Central memory CD8-positive, alpha-beta T cell (primary cell): ENCODE results near the gene DEDD2.

Experiments
- ATAC-seq: fragments of 150-1000 bp; cut with Tn5 transposase; replicated peaks from 2 replicates; pipeline ENCODE4 v1.10.0; 2022; ENCODE audit warnings: mild to moderate bottlenecking, moderate FRiP score, moderate number of reproducible peaks; ENCODE audit not compliant: poor library complexity, severe bottlenecking; ENCODE audit errors: extremely low read depth
- DNase-seq, 2 donors: peaks; one replicate each; pipeline ENCODE4 v3.0.0; 2021; ENCODE audit warnings: low spot score in 2 of 2
- H3K27ac Mint-ChIP-seq: one replicate; pipeline ENCODE4 v1.8.0; 2022; ENCODE audit warnings: low read depth, mild to moderate bottlenecking, moderate library complexity, mixed read lengths
- H3K27me3 Mint-ChIP-seq: one replicate; pipeline ENCODE4 v1.8.0; 2022; ENCODE audit warnings: mixed read lengths
- H3K36me3 Mint-ChIP-seq: one replicate; pipeline ENCODE4 v1.8.0; 2022; ENCODE audit warnings: mild to moderate bottlenecking, moderate library complexity, mixed read lengths; ENCODE audit not compliant: insufficient read depth
- H3K4me1 Mint-ChIP-seq: one replicate; pipeline ENCODE4 v1.8.0; 2022; ENCODE audit warnings: mixed read lengths
- H3K4me3 Mint-ChIP-seq: one replicate; pipeline ENCODE4 v1.8.0; 2022; ENCODE audit warnings: mild to moderate bottlenecking, moderate library complexity, mixed read lengths
- H3K9me3 Mint-ChIP-seq: one replicate; pipeline ENCODE4 v1.8.0; 2022; ENCODE audit warnings: mixed read lengths

DEDD2 gene

GRCh38 chr19:42196011-42197001, 21.2 kb downstream of the DEDD2 start:
- Mint-ChIP-seq H3K27ac (peak overlapping the region; percentile 65), H3K27me3 (no peaks in the 10 kb centered on the region), H3K4me3 (no peak overlapping the region), H3K4me1 (peaks cover 71% of the 10 kb centered on the region), H3K9me3 (no peaks in the 10 kb centered on the region), H3K36me3 (peaks cover 31% of the 10 kb centered on the region)
- no peak for ATAC-seq
- no peak for DNase-seq

DNA sequence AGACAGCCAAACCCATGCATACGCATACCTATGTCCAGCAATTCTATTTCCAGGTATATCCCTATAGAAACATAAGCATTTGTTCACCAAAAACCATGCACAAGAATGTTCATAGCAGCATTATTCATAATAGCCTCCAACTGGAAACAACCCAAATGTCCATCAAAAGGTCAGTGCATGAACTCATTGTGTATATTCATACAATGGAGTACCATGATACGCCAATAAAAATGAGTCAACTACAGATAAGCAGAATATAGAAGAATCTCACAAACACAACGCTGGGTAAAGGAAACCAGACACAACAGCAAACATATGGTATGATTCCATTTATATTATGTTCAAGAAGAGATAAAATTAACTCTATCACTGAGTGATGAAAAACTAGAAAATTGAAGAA, 23.8 kb downstream of the DEDD2 start:
- no peaks in the 10 kb centered on the region for H3K9me3 Mint-ChIP-seq
- DNase-seq (no peak), ATAC-seq (no peak)
- no peak overlapping the region for H3K4me3 Mint-ChIP-seq
- no peaks in the 10 kb centered on the region for H3K27me3 Mint-ChIP-seq
- peaks cover 21% of the 10 kb centered on the region for H3K36me3 Mint-ChIP-seq
- peaks cover 67% of the 10 kb centered on the region for H3K4me1 Mint-ChIP-seq
- H3K27ac Mint-ChIP-seq = peak overlapping the region; percentile 82

DNA sequence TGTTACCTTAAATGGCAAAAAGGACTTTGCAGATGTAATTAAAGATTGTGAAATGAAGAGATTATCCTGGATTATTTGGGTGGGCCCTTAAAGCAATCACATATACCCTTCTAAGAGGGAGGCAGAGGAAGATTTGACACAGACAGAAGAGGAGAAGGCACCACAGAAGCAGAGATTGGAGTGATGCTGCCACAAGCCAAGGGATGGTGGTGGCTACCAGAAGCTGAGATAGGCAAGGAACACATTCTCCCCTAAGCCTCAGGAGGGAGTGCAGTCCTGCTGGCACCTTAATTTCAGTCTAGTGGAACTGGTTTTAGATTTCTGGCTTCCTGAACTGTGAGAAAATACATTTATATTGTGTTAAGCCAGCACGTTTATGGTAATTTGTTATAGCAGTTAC, 24.2 kb downstream of the DEDD2 start:
- no peaks in the 10 kb centered on the region for H3K27me3 Mint-ChIP-seq
- DNase-seq (no peak), ATAC-seq (no peak)
- H3K4me1 Mint-ChIP-seq = peaks cover 63% of the 10 kb centered on the region
- H3K9me3 Mint-ChIP-seq = no peaks in the 10 kb centered on the region
- no peak overlapping the region for H3K4me3 Mint-ChIP-seq
- peaks cover 19% of the 10 kb centered on the region for H3K36me3 Mint-ChIP-seq
- no peak overlapping the region for H3K27ac Mint-ChIP-seq

DNA sequence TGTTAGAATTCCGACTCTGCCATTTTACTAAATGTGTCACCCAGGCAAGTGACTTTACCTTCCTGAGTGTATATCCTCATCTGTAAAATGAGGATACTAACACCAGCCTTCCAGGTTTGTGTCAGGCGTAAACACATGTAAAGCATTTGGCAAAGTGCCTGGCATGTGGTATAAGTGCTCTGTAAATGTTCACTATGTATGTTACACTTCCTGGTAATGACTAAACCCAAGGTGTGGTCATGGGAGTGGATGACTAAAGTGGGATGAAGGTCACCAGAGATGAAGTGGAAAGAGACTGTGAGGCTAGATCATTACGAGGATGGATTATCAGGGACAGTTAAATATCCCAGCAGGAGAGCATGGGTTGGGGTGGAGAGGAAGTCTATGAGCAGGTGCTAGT, 25.6 kb downstream of the DEDD2 start:
- Mint-ChIP-seq H3K27me3 (no peaks in the 10 kb centered on the region), H3K36me3 (peaks cover 9% of the 10 kb centered on the region), H3K4me1 (peaks cover 55% of the 10 kb centered on the region), H3K4me3 (peak overlapping the region; percentile 6), H3K27ac (no peak overlapping the region), H3K9me3 (no peaks in the 10 kb centered on the region)
- DNase-seq (no peak), ATAC-seq (no peak)

DNA sequence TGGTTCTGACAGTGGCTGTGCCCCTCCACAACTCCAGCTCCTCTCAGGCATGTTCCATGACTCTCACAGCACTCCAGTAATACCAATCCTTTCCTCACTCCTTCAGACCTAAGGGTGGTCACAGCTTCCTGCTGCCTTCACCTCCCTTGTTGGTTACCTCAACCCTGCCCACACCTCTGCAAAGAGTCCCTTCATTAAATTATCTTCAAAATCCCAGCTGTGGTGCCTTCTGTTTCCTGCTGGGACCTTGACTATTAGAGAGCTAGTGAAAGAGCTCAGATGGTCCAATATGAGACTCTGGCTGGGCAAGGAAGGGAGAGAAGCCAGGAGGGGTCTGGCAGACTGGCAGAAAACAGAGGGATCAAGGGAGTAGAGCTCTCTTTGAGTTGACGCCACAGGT, 26.1 kb downstream of the DEDD2 start:
- ATAC-seq (no peak), DNase-seq (no peak)
- H3K27ac Mint-ChIP-seq = peak overlapping the region; percentile 8
- H3K4me3 Mint-ChIP-seq = no peak overlapping the region
- H3K4me1 Mint-ChIP-seq = peaks cover 56% of the 10 kb centered on the region
- no peaks in the 10 kb centered on the region for H3K27me3 Mint-ChIP-seq
- peaks cover 6% of the 10 kb centered on the region for H3K36me3 Mint-ChIP-seq
- no peaks in the 10 kb centered on the region for H3K9me3 Mint-ChIP-seq

- Mint-ChIP-seq H3K36me3 (peaks cover 4% of the 10 kb centered on the region), H3K4me3 (no peak overlapping the region), H3K9me3 (no peaks in the 10 kb centered on the region), H3K27ac (no peak overlapping the region), H3K4me1 (peaks cover 68% of the 10 kb centered on the region), H3K27me3 (no peaks in the 10 kb centered on the region)
- ATAC-seq (no peak), DNase-seq (no peak)
Measured at GRCh38 chr19:42189133-42189532, 28.3 kb downstream of the DEDD2 start.

DNA sequence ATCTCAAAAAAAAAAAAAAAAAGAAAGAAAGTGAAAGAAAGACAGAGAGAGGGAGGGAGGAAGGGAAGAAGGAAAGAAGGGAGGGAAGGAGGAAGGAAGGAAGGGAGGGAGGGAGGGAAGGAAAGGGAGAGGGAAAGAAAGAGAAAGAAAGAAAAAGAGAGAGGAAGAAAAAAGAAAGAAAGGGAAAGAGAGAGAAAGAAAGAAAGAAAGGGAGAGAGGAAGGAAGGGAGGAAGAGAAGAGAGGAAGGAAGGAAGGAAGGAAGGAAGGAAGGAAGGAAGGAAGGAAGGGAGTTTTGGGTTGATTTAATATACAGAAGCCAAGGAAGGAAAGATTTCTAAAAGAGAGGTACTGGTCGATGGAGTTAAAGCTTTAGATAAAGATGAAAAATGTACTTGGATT, 28.8 kb downstream of the DEDD2 start:
- Mint-ChIP-seq H3K27ac (no peak overlapping the region), H3K4me3 (no peak overlapping the region), H3K36me3 (peaks cover 4% of the 10 kb centered on the region), H3K4me1 (peaks cover 66% of the 10 kb centered on the region), H3K27me3 (no peaks in the 10 kb centered on the region), H3K9me3 (no peaks in the 10 kb centered on the region)
- DNase-seq (no peak), ATAC-seq (no peak)

- Mint-ChIP-seq H3K36me3 (peaks cover 5% of the 10 kb centered on the region), H3K27ac (peak overlapping the region; percentile 60), H3K9me3 (no peaks in the 10 kb centered on the region), H3K27me3 (no peaks in the 10 kb centered on the region), H3K4me3 (peak overlapping the region; percentile 44), H3K4me1 (peaks cover 59% of the 10 kb centered on the region)
- ATAC-seq (peak; percentile 65), DNase-seq (no peak)
Measured at GRCh38 chr19:42185277-42185676, 32.2 kb downstream of the DEDD2 start.

DNA sequence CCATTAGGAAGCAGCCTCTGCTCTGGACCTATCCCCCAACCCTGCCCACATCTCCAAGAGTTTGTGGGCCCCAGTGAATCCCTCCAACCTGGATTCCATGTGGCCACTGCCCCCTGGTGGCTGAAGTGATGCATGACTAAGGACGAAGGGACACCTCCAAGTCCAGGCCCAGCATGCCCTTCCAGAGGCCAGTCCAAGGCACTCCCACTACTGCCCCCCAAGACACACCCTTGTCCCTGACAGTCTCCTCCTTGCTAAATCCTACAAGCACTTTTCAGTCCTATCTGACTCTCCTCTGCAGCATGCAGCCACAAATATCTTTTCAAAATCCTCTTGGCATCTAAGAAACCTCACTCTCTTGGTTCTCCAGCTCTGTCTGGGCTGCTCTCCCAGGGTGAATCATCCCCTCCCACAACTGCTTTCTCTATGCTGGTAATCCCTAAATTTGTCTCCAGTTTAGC, 33.0 kb downstream of the DEDD2 start:
- Mint-ChIP-seq H3K27ac (peak overlapping the region; percentile 60), H3K9me3 (no peaks in the 10 kb centered on the region), H3K4me1 (peaks cover 50% of the 10 kb centered on the region), H3K36me3 (peaks cover 5% of the 10 kb centered on the region), H3K27me3 (no peaks in the 10 kb centered on the region), H3K4me3 (peak overlapping the region; percentile 44)
- ATAC-seq = no peak
- DNase-seq = peak; percentile 39 to 47

DNA sequence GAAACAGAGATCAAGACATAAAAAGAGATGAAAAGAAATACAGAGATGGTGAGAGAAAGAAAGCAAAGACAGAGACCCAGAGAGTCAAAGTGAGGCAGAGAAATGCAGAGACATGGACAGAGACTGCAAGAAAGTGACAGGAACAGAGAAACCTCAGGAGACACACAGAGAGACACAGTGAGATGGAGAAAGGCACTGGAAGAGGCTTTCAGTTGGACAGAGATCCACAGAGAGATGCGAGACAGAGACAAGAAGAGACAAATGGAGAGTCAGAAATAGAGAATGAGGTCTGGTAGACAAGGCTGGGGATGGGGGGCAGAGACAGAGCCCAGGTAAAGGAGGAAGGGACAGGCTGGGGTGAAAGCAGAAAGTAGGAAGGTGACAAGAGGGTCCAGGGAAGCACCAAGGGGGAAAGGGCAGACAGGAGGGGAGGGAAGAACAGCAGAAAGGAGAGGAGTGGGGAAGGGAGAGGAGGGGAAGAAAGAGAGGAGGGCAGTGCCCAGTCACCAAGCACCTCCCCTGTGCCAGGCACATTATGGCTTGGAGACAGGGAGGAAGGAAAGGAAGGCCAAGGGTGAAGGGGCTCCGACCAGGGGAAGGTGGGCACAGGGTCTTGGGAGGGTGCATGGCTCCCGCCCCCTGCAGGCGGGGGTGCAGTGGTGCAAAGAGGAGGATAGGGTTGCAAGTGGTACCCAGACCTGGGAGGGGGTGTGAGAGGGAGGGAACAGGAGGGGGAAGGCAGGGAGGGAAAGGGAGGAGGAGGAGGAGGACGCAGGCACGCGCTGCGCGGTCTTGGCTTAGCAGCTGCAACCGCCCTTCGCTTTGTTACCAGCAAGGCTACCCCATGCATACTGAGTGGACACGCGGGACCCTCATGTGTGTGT, 38.4 kb downstream of the DEDD2 start:
- Mint-ChIP-seq H3K27ac (no peak overlapping the region), H3K27me3 (no peaks in the 10 kb centered on the region), H3K9me3 (no peaks in the 10 kb centered on the region), H3K36me3 (peaks cover 7% of the 10 kb centered on the region), H3K4me1 (peaks cover 29% of the 10 kb centered on the region), H3K4me3 (no peak overlapping the region)
- DNase-seq = no peak
- no peak for ATAC-seq

- DNase-seq = no peak
- peaks cover 7% of the 10 kb centered on the region for H3K36me3 Mint-ChIP-seq
- ATAC-seq = no peak
- H3K4me3 Mint-ChIP-seq = no peak overlapping the region
- peaks cover 19% of the 10 kb centered on the region for H3K4me1 Mint-ChIP-seq
- no peak overlapping the region for H3K27ac Mint-ChIP-seq
- no peaks in the 10 kb centered on the region for H3K9me3 Mint-ChIP-seq
- H3K27me3 Mint-ChIP-seq = no peaks in the 10 kb centered on the region
Measured at GRCh38 chr19:42177686-42178019, 39.8 kb downstream of the DEDD2 start.

DNA sequence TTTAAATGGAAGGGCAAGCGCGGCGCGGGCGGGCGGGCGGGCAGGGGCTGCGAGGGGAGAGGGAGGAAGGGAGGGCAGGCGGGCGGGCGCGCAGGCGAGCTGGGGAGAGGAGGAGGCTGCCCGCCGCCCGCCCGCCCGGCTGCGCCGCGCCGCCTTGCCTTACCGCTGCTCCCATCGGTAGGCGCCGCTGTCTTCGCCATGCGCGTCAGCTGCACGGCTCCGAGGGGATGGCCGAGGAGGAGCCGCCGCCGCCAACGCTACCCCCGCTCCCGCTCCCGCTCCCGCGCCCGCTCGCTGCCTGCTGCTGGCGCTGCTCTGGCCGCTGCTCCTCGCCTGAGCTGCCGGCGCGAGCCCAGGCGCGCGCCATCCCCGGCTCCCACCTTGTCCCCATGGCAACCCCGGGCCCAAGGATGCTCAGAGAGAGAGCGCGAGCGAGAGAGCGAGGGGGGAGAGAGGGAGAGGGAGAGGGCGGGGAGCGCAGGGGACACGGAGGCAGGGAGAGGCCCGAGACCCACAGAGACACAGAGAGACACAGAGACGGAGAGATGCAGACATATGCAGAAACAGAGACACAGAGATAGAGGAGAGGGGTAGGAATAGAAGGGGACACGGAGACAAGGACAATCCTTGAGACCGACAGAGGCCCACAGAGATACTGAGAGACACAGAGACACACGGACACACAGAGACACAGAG, 40.3 kb downstream of the DEDD2 start:
- no peaks in the 10 kb centered on the region for H3K27me3 Mint-ChIP-seq
- no peaks in the 10 kb centered on the region for H3K9me3 Mint-ChIP-seq
- DNase-seq (peak; percentile 57 to 64), ATAC-seq (peak; percentile 94)
- H3K4me1 Mint-ChIP-seq = peaks cover 14% of the 10 kb centered on the region
- H3K27ac Mint-ChIP-seq = no peak overlapping the region
- H3K4me3 Mint-ChIP-seq = no peak overlapping the region
- peaks cover 7% of the 10 kb centered on the region for H3K36me3 Mint-ChIP-seq
